ENCODE measurements around the gene ATXN10. TPM values are rescaled to one million over a fixed set of nuclear protein-coding genes. Genes with fewer than 3 reads are reported as not detected.
"Not testable (repeated sequence)": the region's sequence is repeated elsewhere in the genome, so short reads cannot be mapped to it uniquely, and the experiment has no call there.

ATXN10 gene
- total RNA-seq, 1 experiment from 2014 or later = 303 TPM

DNA sequence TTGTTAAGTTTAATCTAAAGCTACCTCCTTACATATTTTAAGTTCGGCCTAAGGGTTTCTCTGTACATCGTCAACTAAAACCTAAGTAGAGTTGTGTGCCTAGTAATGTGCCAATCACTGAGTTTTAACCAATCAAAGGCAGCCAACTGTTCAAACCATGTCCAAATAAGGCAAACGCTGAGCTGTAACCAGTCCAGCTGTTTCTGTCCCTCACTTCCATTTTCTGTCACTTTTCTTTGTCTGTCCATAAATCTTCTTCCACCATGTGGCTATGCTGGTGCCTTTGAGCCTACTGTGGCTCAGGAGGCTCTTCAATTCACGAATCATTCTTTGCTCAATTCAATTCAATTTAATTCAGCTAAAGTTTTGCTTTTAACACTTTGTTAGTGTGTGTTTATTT, 13.9 kb upstream of the ATXN10 start:
- intact Hi-C loops (cut with micrococcal nuclease; ENCODE audit: unreplicated experiment) = no loop called here
- POLR2A ChIA-PET (ENCODE audit: unreplicated experiment) = no interaction called here

DNA sequence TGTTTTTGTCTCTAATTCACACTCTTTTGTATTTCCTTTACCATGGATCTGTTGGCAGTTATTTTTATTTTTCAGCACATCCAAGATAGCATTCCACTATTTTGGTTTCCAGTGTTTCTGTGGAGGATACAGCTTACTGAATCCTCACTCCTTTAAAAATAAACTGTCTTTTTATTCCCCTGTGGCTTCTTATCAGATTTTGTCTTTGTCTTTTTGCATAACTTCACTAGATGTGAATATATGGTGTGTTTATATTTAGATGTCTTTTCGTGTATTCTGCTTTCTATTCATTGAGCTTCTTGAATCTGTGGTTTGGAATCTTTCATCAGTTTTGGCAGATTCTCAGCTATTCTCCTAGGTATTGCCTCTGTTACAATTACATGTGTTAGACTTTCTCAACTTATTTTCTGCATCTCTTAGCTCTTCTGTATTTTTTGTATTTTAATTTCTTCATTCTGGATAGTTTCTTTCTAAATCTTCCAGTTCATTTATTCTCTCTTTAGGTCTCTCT, 7.4 kb upstream of the ATXN10 start:
- no peak overlapping the region for H3K4me2 ChIP-seq
- intact Hi-C loops (cut with micrococcal nuclease; ENCODE audit: unreplicated experiment) = no loop called here
- CTCF ChIA-PET = no interaction called here
- H4K20me1 ChIP-seq (ENCODE audit: insufficient read depth) = no peaks in the 10 kb centered on the region; the same call in 1 of the 2 replicates
- no peak for TF ChIP-seq EZH2 (IDR thresholded peaks at IDR 0.05; ENCODE audit: low read depth)
- TF ChIP-seq, protein P1, sequence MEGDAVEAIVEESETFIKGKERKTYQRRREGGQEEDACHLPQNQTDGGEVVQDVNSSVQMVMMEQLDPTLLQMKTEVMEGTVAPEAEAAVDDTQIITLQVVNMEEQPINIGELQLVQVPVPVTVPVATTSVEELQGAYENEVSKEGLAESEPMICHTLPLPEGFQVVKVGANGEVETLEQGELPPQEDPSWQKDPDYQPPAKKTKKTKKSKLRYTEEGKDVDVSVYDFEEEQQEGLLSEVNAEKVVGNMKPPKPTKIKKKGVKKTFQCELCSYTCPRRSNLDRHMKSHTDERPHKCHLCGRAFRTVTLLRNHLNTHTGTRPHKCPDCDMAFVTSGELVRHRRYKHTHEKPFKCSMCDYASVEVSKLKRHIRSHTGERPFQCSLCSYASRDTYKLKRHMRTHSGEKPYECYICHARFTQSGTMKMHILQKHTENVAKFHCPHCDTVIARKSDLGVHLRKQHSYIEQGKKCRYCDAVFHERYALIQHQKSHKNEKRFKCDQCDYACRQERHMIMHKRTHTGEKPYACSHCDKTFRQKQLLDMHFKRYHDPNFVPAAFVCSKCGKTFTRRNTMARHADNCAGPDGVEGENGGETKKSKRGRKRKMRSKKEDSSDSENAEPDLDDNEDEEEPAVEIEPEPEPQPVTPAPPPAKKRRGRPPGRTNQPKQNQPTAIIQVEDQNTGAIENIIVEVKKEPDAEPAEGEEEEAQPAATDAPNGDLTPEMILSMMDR (conservative IDR thresholded peaks at IDR 0.05) = no peak
- DNase-seq = no peak
- no peaks in the 10 kb centered on the region for H3K9me2 ChIP-seq (ENCODE audit: insufficient read depth)
- H2AFZ ChIP-seq = no peak overlapping the region
- no peaks in the 10 kb centered on the region; the same call in 1 of the 2 replicates for H3F3A ChIP-seq (ENCODE audit: insufficient read depth, low read depth)
- H3K4me1 ChIP-seq (replicated peaks; ENCODE audit: insufficient read depth) = no peaks in the 10 kb centered on the region
- no peaks in the 10 kb centered on the region for H3K36me3 ChIP-seq (ENCODE audit: low read depth)
- H3K27me3 ChIP-seq (ENCODE audit: insufficient read depth, low read depth) = no peaks in the 10 kb centered on the region
- H3K4me3 ChIP-seq = no peak overlapping the region
- POLR2A ChIA-PET (ENCODE audit: unreplicated experiment) = no interaction called here
- no peak overlapping the region for H3K27ac ChIP-seq
- BruUV-seq (replicated peaks) = no TSS peak
- H3K9me3 ChIP-seq (ENCODE audit: insufficient read depth, low read depth) = peaks cover 35% of the 10 kb centered on the region
- H3K79me2 ChIP-seq (ENCODE audit: low read depth) = no peaks in the 10 kb centered on the region

More for the DNA sequence above, 13.9 kb upstream of the ATXN10 start:
- CTCF ChIA-PET = interaction anchor here (1.2 kb wide), 1 partner anchor 22 kb away, joined by 3 read pairs; no protein-coding TSS in a partner anchor
- no peak for TF ChIP-seq EZH2 (IDR thresholded peaks at IDR 0.05; ENCODE audit: low read depth)
- TF ChIP-seq, protein P1 (conservative IDR thresholded peaks at IDR 0.05) = no peak
- Histone ChIP-seq H3K9me3 (ENCODE audit: insufficient read depth, low read depth) (peaks cover 6% of the 10 kb centered on the region; the same call in 1 of the 2 replicates), H3K27me3 (ENCODE audit: insufficient read depth, low read depth) (no peaks in the 10 kb centered on the region), H3K9me2 (ENCODE audit: insufficient read depth) (no peaks in the 10 kb centered on the region), H3K4me2 (no peak overlapping the region), H3K27ac (no peak overlapping the region), H3K79me2 (ENCODE audit: low read depth) (no peaks in the 10 kb centered on the region), H3K4me3 (no peak overlapping the region), H4K20me1 (ENCODE audit: insufficient read depth) (no peaks in the 10 kb centered on the region; the same call in 1 of the 2 replicates), H3K36me3 (ENCODE audit: low read depth) (no peaks in the 10 kb centered on the region), H3F3A (ENCODE audit: insufficient read depth, low read depth) (peaks cover 3% of the 10 kb centered on the region; the same call in 1 of the 2 replicates), H3K4me1 (replicated peaks; ENCODE audit: insufficient read depth) (no peaks in the 10 kb centered on the region), H2AFZ (no peak overlapping the region)
- DNase-seq = no peak
- BruUV-seq (replicated peaks) = no TSS peak

DNA sequence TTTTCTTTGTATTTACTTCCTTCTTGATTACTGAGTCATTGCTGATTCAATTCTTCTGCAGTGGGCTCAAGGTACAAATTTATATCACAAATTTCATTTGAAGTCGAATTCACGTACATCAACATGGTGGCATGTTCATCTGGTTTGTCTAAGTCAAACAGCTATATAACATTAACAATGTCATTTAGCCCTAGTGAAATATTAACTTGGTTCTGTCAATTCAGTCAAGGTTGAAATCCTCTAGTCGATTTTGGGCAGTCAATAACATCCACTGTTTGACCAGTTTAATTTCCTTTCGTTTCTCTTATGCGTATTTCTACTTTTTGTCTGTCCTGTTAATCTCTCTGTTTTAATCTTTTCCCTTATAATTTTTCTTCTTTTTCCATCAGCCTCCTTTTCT, 4.1 kb upstream of the ATXN10 start:
- ChIA-PET CTCF (no interaction called here), POLR2A (ENCODE audit: unreplicated experiment) (no interaction called here)
- H3K9me2 ChIP-seq (ENCODE audit: insufficient read depth) = no peaks in the 10 kb centered on the region
- no peak overlapping the region for H3K4me3 ChIP-seq
- no peaks in the 10 kb centered on the region for H4K20me1 ChIP-seq (ENCODE audit: insufficient read depth)
- intact Hi-C loops (cut with micrococcal nuclease; ENCODE audit: unreplicated experiment) = no loop called here
- no peak overlapping the region for H3K27ac ChIP-seq
- peaks cover 10% of the 10 kb centered on the region; the same call in 1 of the 2 replicates for H3K4me1 ChIP-seq (replicated peaks; ENCODE audit: insufficient read depth)
- no peaks in the 10 kb centered on the region for H3K36me3 ChIP-seq (ENCODE audit: low read depth)
- no peak for DNase-seq
- peaks cover 4% of the 10 kb centered on the region for H3K79me2 ChIP-seq (ENCODE audit: low read depth)
- H3K27me3 ChIP-seq (ENCODE audit: insufficient read depth, low read depth) = no peaks in the 10 kb centered on the region
- TF ChIP-seq, protein P1 (conservative IDR thresholded peaks at IDR 0.05) = no peak
- no peak for TF ChIP-seq EZH2 (IDR thresholded peaks at IDR 0.05; ENCODE audit: low read depth)
- H3K9me3 ChIP-seq (ENCODE audit: insufficient read depth, low read depth) = peaks cover 31% of the 10 kb centered on the region
- no TSS peak for BruUV-seq (replicated peaks)
- no peak overlapping the region for H3K4me2 ChIP-seq
- peaks cover 15% of the 10 kb centered on the region; the same call in 1 of the 2 replicates for H3F3A ChIP-seq (ENCODE audit: insufficient read depth, low read depth)
- H2AFZ ChIP-seq = no peak overlapping the region

DNA sequence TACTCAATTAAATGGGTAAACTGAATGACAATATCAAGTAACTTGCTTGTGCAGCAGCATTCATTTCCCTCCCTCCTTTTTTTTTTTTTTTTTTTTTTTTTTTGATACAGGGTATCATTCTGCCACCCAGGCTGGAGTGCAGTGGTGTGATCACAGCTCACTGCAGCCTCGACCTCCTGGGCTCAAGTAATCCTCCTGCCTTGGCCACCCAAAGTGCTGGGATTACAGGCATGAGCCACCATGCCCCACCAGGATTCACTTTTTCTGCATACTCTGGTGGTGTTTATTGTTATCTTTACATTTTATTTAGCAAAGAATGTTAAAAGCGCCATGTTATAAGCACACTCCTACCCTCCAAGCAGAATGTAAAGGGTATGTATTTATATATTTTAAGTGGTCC, 1.3 kb upstream of the ATXN10 start:
- POLR2A ChIA-PET (ENCODE audit: unreplicated experiment) = interaction anchor here (0.5 kb wide), 1 partner anchor 34 kb away, joined by 6 read pairs; no protein-coding TSS in a partner anchor
- H3K9me2 ChIP-seq (ENCODE audit: insufficient read depth); H3K4me3 ChIP-seq; CTCF ChIA-PET; H3K27me3 ChIP-seq (ENCODE audit: insufficient read depth, low read depth); DNase-seq; intact Hi-C loops (cut with micrococcal nuclease; ENCODE audit: unreplicated experiment); BruUV-seq (replicated peaks); H3K36me3 ChIP-seq (ENCODE audit: low read depth); H4K20me1 ChIP-seq (ENCODE audit: insufficient read depth); H2AFZ ChIP-seq; H3K4me2 ChIP-seq: not testable (repeated sequence)
- Histone ChIP-seq H3K27ac (peak overlapping the region; percentile 73; the same call in 1 of the 2 replicates), H3F3A (ENCODE audit: insufficient read depth, low read depth) (peaks cover 15% of the 10 kb centered on the region; the same call in 1 of the 2 replicates), H3K9me3 (ENCODE audit: insufficient read depth, low read depth) (peaks cover 18% of the 10 kb centered on the region), H3K4me1 (replicated peaks; ENCODE audit: insufficient read depth) (peaks cover 35% of the 10 kb centered on the region), H3K79me2 (ENCODE audit: low read depth) (peaks cover 33% of the 10 kb centered on the region)

All from PC-9 (cell line).